Liver (tissue), 3 donors: ENCODE measurements around the gene FRAS1.

ENCODE experiments used
- CTCF ChIP-seq: fragments of 150-350 bp; IDR thresholded peaks from 2 replicates; pipeline ENCODE4 v1.5.1; 2017; ENCODE audit warnings: improper control_type of control experiment, low read depth, low read length; ENCODE audit not compliant: missing input control
- RAD21 ChIP-seq, 2 donors: IDR thresholded peaks; 2 replicates each; pipeline ENCODE4 v1.6.1; 2016; ENCODE audit warnings: antibody characterized with exemption in 2 of 2, mild to moderate bottlenecking in 2 of 2
- donor health status: healthy.
- donor health status: healthy.

- TF ChIP-seq CTCF (no peak), RAD21 (IDR thresholded peaks at IDR 0.05) (no peak)
These were observed 455.3 kb downstream of the FRAS1 start for GRCh38 chr4:78512357-78512920.
